Thyroid gland (tissue), 4 donors: ENCODE data around the gene SPAG8.

Source experiments
- CTCF ChIP-seq, 6 experiments: fragments of 200-600 bp in 3 of 6; fragments of 450-650 bp in 3 of 6; sonication (generic) in 3 of 6; IDR thresholded peaks; one replicate each; pipeline ENCODE4 v1.5.1; 2016 to 2019; ENCODE audit warnings: antibody characterized with exemption in 6 of 6, mild to moderate bottlenecking in 2 of 6, inconsistent platforms in 1 of 6, moderate library complexity in 1 of 6
- POLR2A ChIP-seq, 2 donors: fragments of 450-650 bp; IDR thresholded peaks; one replicate each; pipeline ENCODE4 v1.6.1; 2017; ENCODE audit warnings: antibody characterized with exemption in 2 of 2, mild to moderate bottlenecking in 2 of 2, moderate library complexity in 1 of 2

- no peak for TF ChIP-seq POLR2A (IDR thresholded peaks at IDR 0.05)
- no peak for TF ChIP-seq CTCF (IDR thresholded peaks at IDR 0.05)
Measured at GRCh38 chr9:35816708-35817107, 4.6 kb upstream of the SPAG8 start.
